SW 1271 (cell line): ENCODE results near the gene RPL35A.
"Not testable (repeated sequence)": the region's sequence is repeated elsewhere in the genome, so short reads cannot be mapped to it uniquely, and the experiment has no call there.

Source experiments
- DNase-seq, 2 experiments: peaks; one replicate each; lab custom pipeline; 2025; lab: John Stamatoyannopoulos, UW

The RPL35A gene

DNA sequence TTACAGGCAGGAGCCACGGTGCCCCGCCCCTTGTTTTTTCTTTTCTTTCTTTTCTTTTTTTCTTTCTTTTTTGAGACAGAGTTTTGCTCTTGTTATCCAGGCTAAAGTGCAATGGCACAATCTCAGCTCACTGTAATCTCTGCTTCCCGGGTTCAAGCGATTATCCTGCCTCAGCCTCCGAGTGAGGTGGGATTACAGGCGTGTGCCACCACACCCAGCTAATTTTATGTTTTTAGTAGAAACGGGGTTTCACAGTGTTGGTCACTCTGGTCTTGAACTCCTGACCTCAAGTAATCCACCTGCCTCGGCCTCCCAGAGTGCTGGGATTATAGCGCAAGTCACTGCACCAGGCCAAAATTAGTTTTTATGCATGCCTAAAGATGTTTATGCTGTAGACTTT, 2.5 kb downstream of the RPL35A start:
- no peak for DNase-seq

DNA sequence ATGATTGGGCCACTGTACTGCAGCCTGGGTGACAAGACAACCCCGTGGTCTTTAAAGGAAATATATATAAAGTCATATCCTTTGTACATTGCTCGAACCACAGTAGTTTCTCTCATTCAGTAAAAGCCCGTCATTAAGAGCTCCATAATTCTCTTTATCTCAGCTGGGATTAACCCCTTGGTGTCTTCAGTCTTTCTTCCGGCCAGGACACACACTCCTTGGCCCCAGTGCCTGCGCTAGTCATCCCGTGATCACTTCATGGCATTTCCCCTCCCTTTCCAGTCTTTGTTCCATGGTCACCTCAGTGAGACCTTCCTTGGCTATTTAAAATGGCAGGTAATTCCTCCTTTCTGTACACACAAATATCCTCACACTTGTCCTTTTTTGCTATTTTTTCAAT, 3.3 kb downstream of the RPL35A start:
- no peak for DNase-seq

DNA sequence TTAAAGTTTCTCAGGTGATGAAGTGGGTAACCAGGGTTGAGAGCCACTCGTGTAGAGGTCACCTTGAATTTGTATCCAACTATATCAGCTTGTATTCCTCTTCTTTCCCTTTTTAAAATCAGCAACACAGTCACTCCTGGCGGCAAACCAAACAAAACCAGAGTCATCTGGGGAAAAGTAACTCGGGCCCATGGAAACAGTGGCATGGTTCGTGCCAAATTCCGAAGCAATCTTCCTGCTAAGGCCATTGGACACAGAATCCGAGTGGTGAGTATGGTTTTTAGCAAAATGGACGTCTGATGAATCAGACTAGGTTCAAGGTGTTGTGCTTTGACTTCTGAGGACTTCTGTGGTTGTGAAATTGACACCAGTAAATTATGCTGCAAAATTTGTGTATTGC, 3.9 kb downstream of the RPL35A start:
- no peak for DNase-seq

DNA sequence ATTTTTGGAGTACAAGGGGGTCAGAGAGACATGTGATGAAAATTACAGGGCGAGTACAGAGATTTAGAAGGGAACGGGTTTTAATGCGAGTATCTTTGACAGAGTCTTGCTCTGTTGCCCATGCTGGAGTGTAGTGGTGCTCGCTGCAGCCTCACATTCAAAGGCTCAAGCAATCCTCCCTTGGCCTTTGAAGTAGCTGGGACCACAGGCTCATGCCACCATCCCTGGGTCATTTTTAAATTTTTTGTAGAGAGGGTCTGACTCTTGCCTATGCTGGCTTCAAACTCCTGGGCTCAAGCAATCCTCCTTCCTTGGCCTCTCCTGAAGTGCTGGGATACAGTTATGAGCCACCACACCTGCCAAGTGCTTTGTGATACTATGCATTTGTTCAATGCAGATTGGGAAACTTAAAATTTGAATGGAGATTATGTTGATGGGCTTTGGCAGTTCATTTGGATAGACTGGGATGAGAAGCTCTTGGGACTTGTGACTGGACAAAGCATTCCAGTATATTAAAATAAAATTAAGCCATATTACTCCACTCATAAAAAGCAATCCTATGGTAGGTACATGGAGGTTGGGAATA, 6.0 kb downstream of the RPL35A start:
- DNase-seq = no peak

DNA sequence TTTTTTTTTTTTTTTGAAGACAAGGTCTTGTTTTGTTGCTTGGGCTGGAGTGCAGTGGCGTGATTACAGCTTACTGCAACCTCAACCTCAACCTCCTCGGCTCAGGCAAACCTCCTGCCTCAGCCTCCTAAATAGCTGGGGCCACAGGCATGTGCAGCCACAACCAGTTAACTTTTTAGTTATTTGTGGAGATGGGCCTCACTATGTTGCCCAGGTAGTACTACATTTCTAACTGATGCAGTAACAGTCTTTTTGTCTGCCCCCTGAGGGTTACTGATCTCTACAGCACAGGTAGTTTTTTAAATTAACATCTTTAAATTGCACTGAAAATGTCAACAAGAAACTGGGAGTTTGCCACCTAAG, 6.6 kb downstream of the RPL35A start:
- no peak for DNase-seq

DNA sequence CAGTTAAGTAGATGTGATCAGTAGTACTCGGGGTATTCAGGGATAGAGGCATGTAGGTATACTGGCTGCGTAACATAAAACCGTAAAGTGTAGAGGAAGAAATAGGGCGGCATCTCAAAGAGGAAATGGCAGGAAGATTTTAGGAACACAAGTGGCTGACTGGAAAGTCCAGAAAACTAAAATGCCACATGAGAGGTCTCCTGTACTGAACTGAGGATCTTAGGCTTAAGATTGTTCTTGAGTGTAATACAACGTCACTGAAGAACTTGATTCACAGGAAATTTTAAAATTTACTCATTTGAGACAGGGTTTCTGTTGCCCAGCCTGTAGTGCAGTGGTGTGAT, 7.8 kb downstream of the RPL35A start:
- DNase-seq = no peak

DNA sequence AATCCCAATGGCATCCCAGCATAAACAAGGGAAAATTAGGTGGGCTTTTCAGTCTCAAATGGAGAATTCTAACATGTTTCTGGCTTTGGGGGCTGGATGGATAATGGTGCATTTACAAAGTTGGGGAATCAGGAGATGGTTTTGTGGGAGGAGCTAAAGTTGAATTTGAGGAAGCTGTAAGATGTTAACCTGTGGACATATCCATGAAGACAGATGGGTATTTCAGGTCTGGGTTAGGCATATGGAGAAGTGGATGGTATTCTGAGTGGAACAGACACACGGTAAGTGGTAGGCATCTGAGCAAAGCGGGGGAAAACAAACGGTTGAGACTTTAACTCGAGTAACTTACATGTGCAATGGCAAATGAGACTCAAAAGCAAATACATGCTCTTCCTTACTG, 8.4 kb downstream of the RPL35A start:
- no peak for DNase-seq

DNA sequence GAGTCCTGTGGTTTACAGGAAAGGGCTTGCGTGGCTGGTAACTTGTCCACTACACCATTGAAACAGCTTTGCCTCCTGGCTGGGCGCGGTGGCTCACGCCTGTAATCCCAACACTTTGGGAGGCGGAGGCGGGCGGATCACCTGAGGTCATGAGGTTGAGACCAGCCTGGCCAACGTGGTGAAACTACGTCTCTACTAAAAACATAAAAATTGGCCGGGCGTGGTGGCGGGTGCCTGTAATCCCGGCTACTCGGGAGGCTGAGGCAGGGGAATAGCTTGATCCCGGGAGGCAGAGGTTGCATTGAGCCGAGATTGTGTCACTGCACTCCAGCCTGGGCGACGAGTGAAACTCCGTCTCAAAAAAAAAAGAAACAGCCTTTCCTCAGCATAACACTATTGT, 8.9 kb downstream of the RPL35A start:
- not testable (repeated sequence) for DNase-seq

DNA sequence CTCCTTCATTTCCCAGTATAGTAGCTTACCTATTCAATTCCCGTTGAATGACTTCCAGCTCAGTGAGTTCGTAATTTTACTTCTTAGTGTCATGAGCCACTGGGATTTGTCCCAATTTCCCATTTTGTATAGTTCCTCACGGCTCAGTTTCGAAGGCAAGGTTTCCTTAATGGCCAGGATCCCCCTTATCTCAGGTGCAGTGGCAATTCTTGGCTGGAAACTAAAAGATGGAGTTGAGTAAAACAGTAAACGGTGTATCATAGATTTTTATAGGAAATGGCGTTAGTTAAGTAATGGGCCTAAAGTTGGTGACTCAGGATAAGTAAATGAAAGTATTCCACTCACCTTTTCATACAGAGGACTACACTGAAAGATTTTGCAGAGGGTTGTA, 9.5 kb downstream of the RPL35A start:
- DNase-seq = no peak

DNA sequence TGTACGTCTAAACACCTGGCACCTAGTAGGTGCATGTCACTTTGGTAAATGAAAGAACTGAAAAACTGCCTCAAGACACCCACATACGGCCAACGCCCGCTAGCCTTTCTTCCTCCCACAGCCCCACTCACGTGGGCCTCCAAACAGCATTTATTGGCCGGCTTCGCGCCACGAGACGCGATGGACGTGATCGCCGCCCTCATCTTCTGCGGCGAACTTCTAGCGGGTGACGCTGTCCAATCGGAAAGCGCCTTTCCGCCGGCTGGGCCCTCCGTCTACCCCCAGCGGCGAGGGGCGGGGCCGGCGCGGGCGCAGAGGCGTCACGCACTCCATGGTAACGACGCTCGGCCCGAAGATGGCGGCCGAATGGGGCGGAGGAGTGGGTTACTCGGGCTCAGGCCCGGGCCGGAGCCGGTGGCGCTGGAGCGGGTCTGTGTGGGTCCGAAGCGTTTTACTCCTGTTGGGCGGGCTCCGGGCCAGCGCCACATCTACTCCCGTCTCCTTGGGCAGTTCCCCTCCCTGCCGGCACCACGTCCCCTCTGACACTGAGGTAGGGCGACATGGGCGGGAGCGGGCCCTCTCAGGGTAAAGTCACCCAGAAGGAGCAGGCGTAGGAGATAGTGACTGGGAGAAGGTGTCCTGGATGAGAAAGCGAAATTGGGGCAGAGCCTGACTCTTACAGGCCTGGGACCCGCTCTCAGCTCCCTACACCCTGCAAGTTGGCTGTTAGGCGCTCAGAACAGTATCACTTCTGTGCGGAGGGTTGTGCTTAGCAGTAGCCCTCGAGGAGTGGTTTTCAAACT, 10.1 kb downstream of the RPL35A start, which contains the start of gene LMLN:
TSS of gene LMLN (plus strand) at position 327 of the 803 bp plus-strand sequence. CDS start at position 356, 29 bp downstream.
- DNase-seq = peak; percentile 91

DNA sequence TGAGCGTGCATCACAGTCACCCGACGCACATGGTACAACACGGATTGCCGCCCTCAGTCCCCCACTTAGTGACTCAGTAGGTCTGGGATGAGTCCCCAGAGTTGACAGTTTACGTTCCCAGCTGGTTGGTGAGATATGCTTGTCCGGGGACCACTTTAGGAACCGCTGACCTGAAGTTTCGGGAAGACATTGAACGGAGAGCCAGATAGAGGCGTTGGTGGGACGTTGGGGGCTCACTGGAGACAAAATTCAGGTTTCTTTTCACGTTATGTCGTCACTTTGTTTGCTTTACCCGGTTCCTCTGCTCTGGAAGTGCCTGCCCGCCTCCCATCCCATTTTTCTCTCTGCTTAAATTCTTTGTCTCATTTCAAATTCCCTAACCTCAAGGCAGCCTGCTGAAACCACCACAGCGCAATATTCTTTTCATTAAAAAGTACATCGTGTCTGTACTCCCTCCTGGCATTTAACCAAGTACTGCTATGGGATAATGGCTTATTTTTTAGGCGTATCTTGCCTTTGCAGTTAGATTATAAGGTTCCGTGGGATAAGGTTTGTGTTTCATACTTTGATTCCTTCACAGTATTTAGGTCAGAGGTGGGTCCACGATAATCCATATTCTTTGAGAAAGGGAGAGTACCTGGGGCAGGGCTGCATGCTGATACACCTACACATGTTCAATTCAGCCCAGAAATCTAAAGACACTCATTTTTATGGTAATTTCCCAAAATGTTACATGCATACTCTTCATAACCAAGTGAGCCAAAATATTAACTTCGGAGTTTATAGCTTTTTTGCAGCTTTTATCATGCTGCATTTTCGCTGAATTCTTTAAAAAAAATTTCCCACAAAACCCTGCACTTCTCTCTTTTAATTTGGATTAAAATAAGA, 10.9 kb downstream of the RPL35A start:
- DNase-seq = no peak

DNA sequence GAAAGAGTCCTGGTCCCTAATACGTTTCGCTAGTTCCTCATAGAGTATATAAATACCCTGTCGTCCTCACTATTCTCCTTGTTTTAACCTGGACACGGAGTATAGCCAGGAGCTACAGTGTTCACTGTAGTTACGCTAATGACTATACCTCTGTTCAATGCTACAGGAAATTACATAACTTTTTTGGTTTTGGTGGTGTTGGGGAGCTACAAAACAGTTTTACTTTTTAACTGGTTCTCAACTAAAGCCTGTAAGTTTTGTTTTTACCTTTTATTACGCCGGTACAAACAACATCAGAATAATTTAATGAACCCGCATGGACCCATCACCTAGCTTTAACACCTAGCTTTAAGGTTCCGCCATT, 11.6 kb downstream of the RPL35A start:
- no peak for DNase-seq

DNA sequence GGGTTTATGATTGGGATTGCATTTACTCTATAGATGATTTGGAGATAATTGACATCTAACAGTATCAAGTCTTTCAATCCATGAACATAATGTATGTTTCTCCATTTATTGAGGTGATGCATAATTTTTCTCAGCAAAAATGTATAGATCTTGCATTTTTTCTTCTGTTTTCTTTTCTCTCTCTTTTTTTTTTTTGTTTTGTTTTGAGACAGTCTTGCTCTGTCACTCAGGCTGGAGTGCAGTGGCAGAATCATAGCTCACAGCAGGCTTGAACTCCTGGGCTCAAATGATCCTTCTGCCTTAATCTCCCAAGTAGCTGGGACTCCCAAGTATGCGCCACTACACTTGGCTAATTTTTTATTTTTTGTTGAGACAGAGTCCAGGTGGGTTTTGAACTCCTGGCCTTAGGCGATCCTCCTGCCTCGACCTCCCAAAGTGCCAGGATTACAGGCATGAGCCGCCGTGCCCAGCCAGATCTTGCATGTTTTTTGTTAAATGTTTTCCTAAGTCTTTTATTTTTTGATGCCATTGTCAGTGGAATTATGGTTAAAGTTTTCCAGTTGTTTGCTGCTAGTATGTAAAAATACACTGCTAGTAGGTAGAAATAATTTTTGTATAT, 13.1 kb downstream of the RPL35A start:
- no peak for DNase-seq

DNA sequence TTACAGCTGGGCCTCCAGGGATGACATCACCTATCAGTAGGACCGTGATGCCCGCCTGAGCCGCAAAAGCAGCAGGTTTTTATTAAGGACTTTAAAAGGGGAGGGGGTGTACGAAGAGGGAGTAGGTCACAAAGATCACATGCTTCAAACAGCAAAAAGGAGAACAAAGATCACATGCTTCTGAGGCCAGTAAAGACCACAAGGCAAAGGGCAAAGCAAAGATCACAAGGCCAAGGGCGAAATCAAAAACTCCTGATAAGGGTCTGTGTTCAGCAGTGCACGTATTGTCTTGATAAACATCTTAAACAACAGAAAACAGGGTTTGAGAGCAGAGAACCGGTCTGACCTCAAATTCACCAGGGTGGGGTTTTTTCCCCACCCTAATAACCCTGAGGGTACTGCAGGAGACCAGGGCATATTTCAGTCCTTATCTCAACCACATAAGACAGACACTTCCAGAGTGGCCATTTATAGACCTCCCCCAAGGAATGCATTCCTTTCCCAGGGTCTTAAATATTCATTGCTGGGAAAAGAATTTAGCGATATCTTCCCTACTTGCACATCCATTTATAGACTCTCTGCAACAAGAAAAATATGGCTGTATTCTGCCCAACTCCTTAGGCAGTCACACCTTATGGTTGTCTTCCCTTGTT, 17.5 kb downstream of the RPL35A start:
- not testable (repeated sequence) for DNase-seq

DNA sequence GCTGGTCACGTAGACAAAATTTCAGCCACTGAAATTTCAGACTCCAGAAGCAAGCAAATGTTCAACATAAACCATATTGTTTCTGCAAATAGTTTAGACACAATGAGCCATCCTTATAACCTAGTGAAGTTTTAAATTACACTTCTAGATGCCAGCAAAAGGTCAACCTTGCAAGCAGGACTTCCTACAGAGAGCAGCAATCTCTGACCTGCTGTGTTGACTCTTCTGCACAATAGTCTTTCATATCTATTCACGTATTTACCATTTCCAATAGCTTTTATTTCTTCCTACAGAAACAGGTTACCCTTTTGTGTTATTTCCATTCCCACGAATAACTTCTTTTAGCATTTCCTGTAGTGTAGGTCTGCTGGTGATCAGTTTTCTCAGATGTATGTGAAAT, 20.6 kb downstream of the RPL35A start:
- no peak for DNase-seq

DNA sequence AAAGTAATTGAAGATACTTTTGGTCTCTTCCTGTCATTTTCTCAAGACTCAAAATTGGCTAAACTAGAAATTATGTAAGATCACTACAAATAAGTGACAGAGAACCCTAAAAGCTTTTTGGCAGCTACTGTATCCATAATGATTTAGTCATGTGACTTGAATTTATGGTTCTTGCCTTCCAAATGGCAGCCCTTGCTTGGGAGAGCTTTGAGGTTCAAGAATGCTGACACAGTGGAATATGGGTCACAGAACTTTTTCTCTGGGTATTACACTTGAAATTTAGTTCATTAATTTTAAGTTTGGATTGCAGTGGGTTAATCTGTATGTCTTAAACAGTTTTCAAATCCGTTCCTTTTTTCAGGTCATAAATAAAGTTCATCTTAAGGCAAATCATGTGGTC, 24.0 kb downstream of the RPL35A start:
- DNase-seq = no peak

DNA sequence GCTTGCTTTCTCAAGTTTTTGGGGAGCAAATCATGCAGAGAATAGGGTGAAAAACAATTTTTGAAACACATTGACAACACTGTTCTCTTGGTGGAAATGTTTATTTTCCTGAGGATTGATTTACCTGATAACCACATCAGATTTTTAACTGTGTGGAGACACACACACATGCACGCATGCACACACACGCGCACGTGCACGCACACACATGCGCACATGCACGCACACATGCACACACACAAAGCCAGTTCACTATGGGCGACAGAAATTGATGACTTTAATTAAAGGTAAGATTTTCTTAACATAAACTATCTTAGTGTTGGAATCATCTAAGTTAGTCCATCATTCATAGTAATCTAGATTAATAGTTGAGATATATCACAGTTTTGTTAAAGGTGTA, 25.3 kb downstream of the RPL35A start:
- DNase-seq = no peak

DNA sequence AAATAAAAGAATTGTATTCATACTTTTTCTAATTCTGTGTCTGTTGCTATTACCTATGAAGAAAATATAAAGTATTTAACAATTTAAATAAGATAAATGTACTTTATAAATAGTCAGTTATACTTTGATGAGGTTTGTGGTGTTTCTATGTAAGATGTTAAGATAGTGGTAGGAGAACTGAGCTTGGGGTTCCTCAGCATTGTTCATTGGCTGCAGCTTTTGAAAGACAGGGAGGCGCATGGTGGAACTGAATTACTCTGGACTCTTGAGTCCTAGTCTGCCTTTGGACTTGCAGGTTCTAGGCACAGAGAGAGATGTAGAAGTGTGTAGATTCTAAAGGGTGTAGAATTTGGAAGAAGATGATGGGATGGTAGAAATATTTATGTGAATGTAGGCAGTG, 33.1 kb downstream of the RPL35A start:
- DNase-seq = no peak

DNA sequence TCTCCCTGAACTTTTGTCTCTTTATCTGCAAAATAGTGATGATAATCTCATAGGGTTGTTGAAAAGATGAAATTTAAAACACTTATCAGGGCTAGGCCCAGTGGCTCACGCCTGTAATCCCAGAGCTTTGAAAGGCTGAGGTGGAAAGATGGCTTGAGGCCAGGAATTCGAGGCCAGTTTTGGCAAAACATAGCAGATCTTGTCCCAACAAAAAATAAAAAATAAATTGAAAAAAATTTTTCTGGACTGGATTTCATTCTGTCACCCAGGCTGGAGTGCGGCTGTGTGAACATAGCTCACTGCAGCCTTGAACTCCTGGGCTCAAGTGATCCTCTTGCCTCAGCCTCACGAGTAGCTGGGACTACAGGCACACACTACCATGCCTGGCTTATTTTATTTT, 39.7 kb downstream of the RPL35A start:
- DNase-seq = no peak

DNA sequence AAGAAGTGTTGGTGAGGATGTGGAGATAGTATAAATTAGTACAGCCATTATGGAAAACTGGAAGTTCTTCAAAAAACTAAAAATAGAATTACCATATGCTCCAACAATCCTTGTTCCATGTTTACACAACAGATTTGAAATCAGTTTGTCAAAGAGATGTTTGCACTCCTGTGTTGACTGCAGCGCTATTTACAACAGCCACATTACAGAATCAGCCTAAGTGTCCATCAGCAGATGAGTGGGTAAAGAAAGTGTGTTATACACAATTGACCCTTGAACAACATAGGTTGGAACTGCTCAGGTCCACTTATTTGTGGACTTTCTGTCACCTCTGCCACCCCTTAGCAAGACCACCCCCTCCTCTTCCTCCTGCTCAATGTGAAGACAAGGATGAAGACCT, 44.7 kb downstream of the RPL35A start:
- DNase-seq = no peak

DNA sequence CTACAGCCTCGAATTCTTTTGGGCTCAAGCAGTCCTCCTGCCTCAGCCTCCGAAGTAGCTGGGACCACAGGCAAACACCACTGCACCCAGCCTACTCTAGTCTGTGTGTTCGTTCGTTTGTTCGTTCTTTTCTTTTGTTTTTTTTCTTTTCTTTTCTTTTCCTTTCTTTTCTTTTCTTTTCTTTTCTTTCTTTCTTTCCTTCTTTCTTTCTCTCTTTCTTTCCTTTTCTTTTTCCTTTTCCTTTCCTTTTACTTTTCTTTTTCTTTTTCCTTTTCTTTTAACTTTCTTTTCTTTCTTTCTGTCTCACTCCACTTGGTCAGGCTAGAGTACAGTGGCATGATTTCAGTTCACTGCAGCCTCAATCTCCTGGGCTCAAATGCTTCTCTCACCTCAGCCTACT, 46.9 kb downstream of the RPL35A start:
- no peak for DNase-seq

DNA sequence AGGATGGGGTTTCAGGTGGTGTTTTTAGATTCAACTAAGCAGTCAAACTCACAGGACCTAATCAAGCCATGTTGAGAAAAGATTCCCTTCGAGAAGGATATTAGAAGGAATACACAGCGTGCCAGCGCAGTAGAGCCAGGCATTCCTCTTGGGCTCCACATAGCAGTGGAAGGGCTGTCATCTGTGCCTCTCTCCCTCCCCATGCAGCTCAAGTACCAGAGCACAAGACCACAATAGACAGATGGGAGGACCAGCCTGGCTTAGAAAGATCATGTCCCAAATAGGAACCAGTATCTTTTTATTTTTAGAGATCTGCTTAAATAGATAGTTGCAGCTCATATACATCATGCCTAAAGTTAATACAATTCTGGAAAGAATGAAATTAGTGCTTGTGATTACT, 47.9 kb downstream of the RPL35A start:
- DNase-seq = no peak
